Naive B cell (primary cell): ENCODE data around the gene MYO1A. TPM values are rescaled to one million over a fixed set of nuclear protein-coding genes. Genes with fewer than 3 reads are reported as not detected.
"Not testable (repeated sequence)": the region's sequence is repeated elsewhere in the genome, so short reads cannot be mapped to it uniquely, and the experiment has no call there.

Source experiments
- ATAC-seq, 2 donors: fragments of 150-1000 bp; cut with Tn5 transposase; 2 replicates each; pipeline ENCODE4 v1.10.0; 2021; ENCODE audit warnings: low read depth in 2 of 2, mild to moderate bottlenecking in 2 of 2, moderate library complexity in 2 of 2
- DNase-seq: peaks from one replicate; pipeline ENCODE4 v3.0.0; 2022
- H3K27ac Mint-ChIP-seq, 6 donors: one replicate each; pipeline ENCODE4 v1.8.0; 2020 to 2022; ENCODE audit warnings: mild to moderate bottlenecking in 6 of 6, mixed read lengths in 6 of 6, moderate library complexity in 5 of 6, inconsistent platforms in 2 of 6
- H3K27me3 Mint-ChIP-seq, 3 donors: one replicate each; pipeline ENCODE4 v1.8.0; 2021 to 2022; ENCODE audit warnings: mixed read lengths in 3 of 3, mild to moderate bottlenecking in 1 of 3
- H3K36me3 Mint-ChIP-seq, 2 donors: one replicate each; pipeline ENCODE4 v1.8.0; 2020 to 2022; ENCODE audit warnings: mixed read lengths in 2 of 2, inconsistent platforms in 1 of 2, mild to moderate bottlenecking in 1 of 2
- H3K4me1 Mint-ChIP-seq, 3 donors: one replicate each; pipeline ENCODE4 v1.8.0; 2020 to 2022; ENCODE audit warnings: mixed read lengths in 3 of 3, inconsistent platforms in 1 of 3, mild to moderate bottlenecking in 1 of 3, moderate library complexity in 1 of 3
- H3K4me3 Mint-ChIP-seq, 8 donors: one replicate each; pipeline ENCODE4 v1.8.0; 2020 to 2022; ENCODE audit warnings: mild to moderate bottlenecking in 8 of 8, mixed read lengths in 8 of 8, moderate library complexity in 8 of 8, inconsistent platforms in 2 of 8
- H3K9me3 Mint-ChIP-seq, 7 donors: one replicate each; pipeline ENCODE4 v1.8.0; 2020 to 2022; ENCODE audit warnings: mixed read lengths in 7 of 7, mild to moderate bottlenecking in 5 of 7, inconsistent platforms in 2 of 7, moderate library complexity in 1 of 7
- polyA plus RNA-seq, 6 donors: library from polyadenylated mRNA; unstranded; fragments of 300-500 nt; fragmentation: Illumina TruSeq; gene quantifications; one replicate each; pipeline ENCODE4 v1.2.3, GENCODE V29; 2021; ENCODE audit warnings: low read depth in 6 of 6

MYO1A gene
- polyA plus RNA-seq, 6 donors from 2014 or later: not detected

- Mint-ChIP-seq H3K27me3 (no peaks in the 10 kb centered on the region), H3K9me3 (no peaks in the 10 kb centered on the region), H3K4me1 (peaks cover 10 to 27% (median 25%) of the 10 kb centered on the region in 3 donors), H3K36me3 (no peaks in the 10 kb centered on the region), H3K27ac (peak overlapping the region in 4 of 6 donors; percentile 79 to 99 (median 94)), H3K4me3 (peak overlapping the region in 4 of 8 donors; percentile 0 to 99 (median 42))
- ATAC-seq (no peak), DNase-seq (no peak)
Observed at GRCh38 chr12:57079821-57080220, 29.9 kb upstream of the MYO1A start.

- Mint-ChIP-seq H3K4me3 (peak within 1 kb of the TSS; percentile 94 to 100 (median 98)), H3K4me1 (peaks cover 10 to 27% (median 25%) of the 10 kb centered on the region in 3 donors), H3K9me3 (no peaks in the 10 kb centered on the region), H3K36me3 (no peaks in the 10 kb centered on the region), H3K27me3 (no peaks in the 10 kb centered on the region), H3K27ac (peak within 1 kb of the TSS; percentile 79 to 99 (median 98))
- ATAC-seq: peak; percentile 91 to 92
- peak; percentile 98 for DNase-seq
Observed at GRCh38 chr12:57078519-57079404, 28.8 kb upstream of the MYO1A start, which contains the start of gene NEMP1. Gene NEMP1 (minus strand): TSS chr12:57078791. CDS start chr12:57078745, 46 bp downstream.

GRCh38 chr12:57073566-57074450 lies 23.9 kb upstream of the MYO1A start:
- H3K9me3 Mint-ChIP-seq, H3K36me3 Mint-ChIP-seq, DNase-seq, H3K27me3 Mint-ChIP-seq, ATAC-seq, H3K4me3 Mint-ChIP-seq: not testable (repeated sequence)
- peaks cover 27 to 40% (median 40%) of the 10 kb centered on the region in 3 donors for H3K4me1 Mint-ChIP-seq
- H3K27ac Mint-ChIP-seq: peak overlapping the region in 3 of 6 donors; percentile 14 to 81 (median 37)

GRCh38 chr12:57072661-57073060 lies 22.7 kb upstream of the MYO1A start:
- Mint-ChIP-seq H3K9me3 (no peaks in the 10 kb centered on the region), H3K27ac (peak overlapping the region in 3 of 6 donors; percentile 30 to 47 (median 33)), H3K36me3 (peaks cover 0 to 14% of the 10 kb centered on the region in 2 donors), H3K27me3 (no peaks in the 10 kb centered on the region), H3K4me3 (peak overlapping the region in 4 of 8 donors; percentile 40 to 63 (median 48)), H3K4me1 (peaks cover 17 to 35% (median 30%) of the 10 kb centered on the region in 3 donors)
- no peak for DNase-seq
- no peak for ATAC-seq

- H3K4me1 Mint-ChIP-seq: peaks cover 17 to 24% (median 21%) of the 10 kb centered on the region in 3 donors
- peak overlapping the region; percentile 0 to 79 (median 44) for H3K27ac Mint-ChIP-seq
- peak; percentile 99 for ATAC-seq
- no peaks in the 10 kb centered on the region for H3K9me3 Mint-ChIP-seq
- H3K4me3 Mint-ChIP-seq: peak overlapping the region in 2 of 8 donors; percentile 2 to 30
- no peaks in the 10 kb centered on the region for H3K27me3 Mint-ChIP-seq
- DNase-seq: peak; percentile 70
- peaks cover 0 to 14% of the 10 kb centered on the region in 2 donors for H3K36me3 Mint-ChIP-seq
Observed at GRCh38 chr12:57069523-57069922, 19.6 kb upstream of the MYO1A start.

- H3K4me3 Mint-ChIP-seq: no peak overlapping the region
- no peaks in the 10 kb centered on the region for H3K9me3 Mint-ChIP-seq
- DNase-seq: no peak
- no peaks in the 10 kb centered on the region for H3K27me3 Mint-ChIP-seq
- ATAC-seq: no peak
- H3K27ac Mint-ChIP-seq: peak overlapping the region in 3 of 6 donors; percentile 27 to 80 (median 70)
- peaks cover 10 to 33% (median 22%) of the 10 kb centered on the region in 3 donors for H3K4me1 Mint-ChIP-seq
- H3K36me3 Mint-ChIP-seq: peaks cover 0 to 9% of the 10 kb centered on the region in 2 donors
Observed at GRCh38 chr12:57066245-57066644, 16.3 kb upstream of the MYO1A start.

- peaks cover 3 to 33% (median 14%) of the 10 kb centered on the region in 3 donors for H3K4me1 Mint-ChIP-seq
Observed at GRCh38 chr12:57063991-57064685, 14.2 kb upstream of the MYO1A start.

GRCh38 chr12:57058454-57058853 lies 8.5 kb upstream of the MYO1A start:
- ATAC-seq (peak; percentile 64 to 77), DNase-seq (no peak)
- Mint-ChIP-seq H3K36me3 (peaks cover 0 to 5% of the 10 kb centered on the region in 2 donors), H3K27ac (peak overlapping the region in 3 of 6 donors; percentile 66 to 76 (median 68)), H3K4me1 (peaks cover 20 to 53% (median 23%) of the 10 kb centered on the region in 3 donors), H3K4me3 (peak overlapping the region in 7 of 8 donors; percentile 31 to 86 (median 67)), H3K27me3 (no peaks in the 10 kb centered on the region), H3K9me3 (no peaks in the 10 kb centered on the region)

More at GRCh38 chr12:57063991-57064685, 14.2 kb upstream of the MYO1A start:
- Mint-ChIP-seq H3K9me3 (no peaks in the 10 kb centered on the region), H3K4me3 (peak overlapping the region in 6 of 8 donors; percentile 9 to 76 (median 66)), H3K36me3 (peaks cover 0 to 5% of the 10 kb centered on the region in 2 donors), H3K27ac (peak overlapping the region; percentile 67 to 96 (median 90)), H3K27me3 (no peaks in the 10 kb centered on the region)
- ATAC-seq: peak; percentile 92 to 94
- peak; percentile 43 for DNase-seq

- ATAC-seq (no peak), DNase-seq (no peak)
- Mint-ChIP-seq H3K9me3 (no peaks in the 10 kb centered on the region), H3K4me1 (peaks cover 20 to 45% (median 23%) of the 10 kb centered on the region in 3 donors), H3K27me3 (no peaks in the 10 kb centered on the region), H3K4me3 (peak overlapping the region in 2 of 8 donors; percentile 12 to 53), H3K36me3 (peaks cover 0 to 5% of the 10 kb centered on the region in 2 donors), H3K27ac (peak overlapping the region in 5 of 6 donors; percentile 27 to 82 (median 47))
Observed at GRCh38 chr12:57057067-57057751, 7.3 kb upstream of the MYO1A start.

GRCh38 chr12:57055824-57056223 lies 5.9 kb upstream of the MYO1A start:
- peak overlapping the region in 1 of 6 donors; percentile 57 for H3K27ac Mint-ChIP-seq
- no peak for ATAC-seq
- no peak for DNase-seq
- H3K4me3 Mint-ChIP-seq: no peak overlapping the region
- peaks cover 0 to 5% of the 10 kb centered on the region in 2 donors for H3K36me3 Mint-ChIP-seq
- peaks cover 19 to 40% (median 21%) of the 10 kb centered on the region in 3 donors for H3K4me1 Mint-ChIP-seq
- H3K9me3 Mint-ChIP-seq: no peaks in the 10 kb centered on the region
- H3K27me3 Mint-ChIP-seq: no peaks in the 10 kb centered on the region

- peaks cover 17 to 29% (median 17%) of the 10 kb centered on the region in 3 donors for H3K4me1 Mint-ChIP-seq
- not testable (repeated sequence) for H3K4me3 Mint-ChIP-seq, H3K9me3 Mint-ChIP-seq, DNase-seq, H3K36me3 Mint-ChIP-seq, H3K27me3 Mint-ChIP-seq, ATAC-seq
- H3K27ac Mint-ChIP-seq: peak overlapping the region in 1 of 6 donors; percentile 5
Observed at GRCh38 chr12:57053901-57054300, 4.0 kb upstream of the MYO1A start.

- not testable (repeated sequence) for H3K36me3 Mint-ChIP-seq, H3K9me3 Mint-ChIP-seq, H3K27me3 Mint-ChIP-seq, H3K27ac Mint-ChIP-seq, H3K4me3 Mint-ChIP-seq, ATAC-seq, DNase-seq
- peaks cover 9 to 25% (median 10%) of the 10 kb centered on the region in 3 donors for H3K4me1 Mint-ChIP-seq
Observed at GRCh38 chr12:57053146-57053545, 3.2 kb upstream of the MYO1A start.
